Testis (tissue), 3 donors: ENCODE measurements around the gene C2CD4D. TPM values are rescaled to one million over a fixed set of nuclear protein-coding genes. Genes with fewer than 3 reads are reported as not detected.

ENCODE experiments used
- DNase-seq: peaks from one replicate; pipeline ENCODE4 v3.0.0-alpha.2; 2019
- H3K27ac ChIP-seq, 2 donors: fragments of 200-600 bp; sonication (generic); one replicate each; pipeline ENCODE4 v1.5.1; 2019
- H3K27me3 ChIP-seq: fragments of 200-600 bp; sonication (generic); one replicate; pipeline ENCODE4 v1.5.1; 2019
- H3K36me3 ChIP-seq: fragments of 200-600 bp; sonication (generic); one replicate; pipeline ENCODE4 v1.5.1; 2017; ENCODE audit warnings: low read depth; ENCODE audit errors: missing control alignments
- H3K4me1 ChIP-seq: fragments of 200-600 bp; sonication (generic); one replicate; pipeline ENCODE4 v1.5.1; 2019
- H3K4me3 ChIP-seq, 2 donors: fragments of 200-600 bp; sonication (generic); one replicate each; pipeline ENCODE4 v1.5.1; 2017 to 2019
- H3K9me3 ChIP-seq: fragments of 200-600 bp; sonication (generic); one replicate; pipeline ENCODE4 v1.5.1; 2017
- POLR2A ChIP-seq: fragments of 450-650 bp; IDR thresholded peaks from one replicate; pipeline ENCODE4 v1.6.1; 2017; ENCODE audit warnings: antibody characterized with exemption, mild to moderate bottlenecking, moderate library complexity
- WGBS, 2 donors: methylation state at CpG; one replicate each; pipeline ENCODE4 v1.1.5; 2018; 5-methylcytosine and 5-hydroxymethylcytosine counted together
- intact Hi-C: fragments of 100-400 bp; cut with DNase I; formaldehyde crosslinking; loops from one replicate; pipeline ENCODE4 v1.15.1; 2023; ENCODE audit warnings: low total_unique reads
- polyA plus RNA-seq: library from polyadenylated mRNA; stranded (reverse); fragments of 350-450 nt; fragmentation: Illumina TruSeq; extraction: RNeasy Lipid Tissue Mini Kit (QIAGEN cat#74804); gene quantifications from one replicate; pipeline ENCODE4 v1.2.3, GENCODE V29; 2014; ENCODE audit warnings: low read depth, low replicate concordance; ENCODE audit not compliant: insufficient read depth
- total RNA-seq, 2 donors: library from RNA; depleted of rRNA; stranded (reverse); fragments of >200 nt; gene quantifications; one replicate each; pipeline ENCODE4 v1.2.3, GENCODE V29; 2016
- TF ChIP-seq, protein P1 (sequence below), 3 experiments: fragments of 450-650 bp in 2 of 3; fragments of 200-600 bp in 1 of 3; sonication (generic) in 1 of 3; IDR thresholded peaks; one replicate each; pipeline ENCODE4 v1.5.1; 2016 to 2019; ENCODE audit warnings: antibody characterized with exemption in 3 of 3, mild to moderate bottlenecking in 2 of 3, moderate library complexity in 1 of 3

C2CD4D gene
- total and polyA plus RNA-seq, 3 donors from 2014 or later = 0.29 to 2.0 (median 1.4) TPM

DNA sequence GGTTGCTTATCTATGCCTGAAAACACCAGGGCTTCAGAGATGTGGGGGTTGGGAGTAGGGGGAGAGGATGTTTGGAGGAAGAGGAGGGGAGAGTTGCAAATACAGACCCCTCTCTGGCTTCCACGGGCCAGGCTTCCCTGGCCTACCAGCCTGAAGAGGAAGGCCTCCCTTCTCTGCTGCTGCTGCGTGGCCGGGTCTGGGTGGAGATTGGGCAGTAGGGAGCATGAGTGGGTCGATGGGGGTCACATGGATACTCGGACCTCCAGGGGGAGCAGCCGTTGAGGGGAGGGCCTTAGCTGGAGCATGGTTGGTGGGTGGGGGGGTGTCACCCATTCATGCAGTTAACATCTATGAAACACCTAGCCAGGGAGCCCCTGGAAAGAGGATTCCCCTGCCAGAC is 9.6 kb downstream of the C2CD4D start:
- TF ChIP-seq POLR2A = no peak
- TF ChIP-seq, protein P1, sequence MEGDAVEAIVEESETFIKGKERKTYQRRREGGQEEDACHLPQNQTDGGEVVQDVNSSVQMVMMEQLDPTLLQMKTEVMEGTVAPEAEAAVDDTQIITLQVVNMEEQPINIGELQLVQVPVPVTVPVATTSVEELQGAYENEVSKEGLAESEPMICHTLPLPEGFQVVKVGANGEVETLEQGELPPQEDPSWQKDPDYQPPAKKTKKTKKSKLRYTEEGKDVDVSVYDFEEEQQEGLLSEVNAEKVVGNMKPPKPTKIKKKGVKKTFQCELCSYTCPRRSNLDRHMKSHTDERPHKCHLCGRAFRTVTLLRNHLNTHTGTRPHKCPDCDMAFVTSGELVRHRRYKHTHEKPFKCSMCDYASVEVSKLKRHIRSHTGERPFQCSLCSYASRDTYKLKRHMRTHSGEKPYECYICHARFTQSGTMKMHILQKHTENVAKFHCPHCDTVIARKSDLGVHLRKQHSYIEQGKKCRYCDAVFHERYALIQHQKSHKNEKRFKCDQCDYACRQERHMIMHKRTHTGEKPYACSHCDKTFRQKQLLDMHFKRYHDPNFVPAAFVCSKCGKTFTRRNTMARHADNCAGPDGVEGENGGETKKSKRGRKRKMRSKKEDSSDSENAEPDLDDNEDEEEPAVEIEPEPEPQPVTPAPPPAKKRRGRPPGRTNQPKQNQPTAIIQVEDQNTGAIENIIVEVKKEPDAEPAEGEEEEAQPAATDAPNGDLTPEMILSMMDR (IDR thresholded peaks at IDR 0.05) = no peak
- intact Hi-C loops = no loop called here
- Histone ChIP-seq H3K27ac (no peak overlapping the region), H3K4me3 (no peak overlapping the region), H3K27me3 (no peaks in the 10 kb centered on the region), H3K36me3 (no peaks in the 10 kb centered on the region), H3K4me1 (peaks cover 39% of the 10 kb centered on the region), H3K9me3 (no peaks in the 10 kb centered on the region)
- 61 to 75% methylated on average over 4 to 6 of the region's 6 CpGs for WGBS, 2 donors
- DNase-seq = no peak

DNA sequence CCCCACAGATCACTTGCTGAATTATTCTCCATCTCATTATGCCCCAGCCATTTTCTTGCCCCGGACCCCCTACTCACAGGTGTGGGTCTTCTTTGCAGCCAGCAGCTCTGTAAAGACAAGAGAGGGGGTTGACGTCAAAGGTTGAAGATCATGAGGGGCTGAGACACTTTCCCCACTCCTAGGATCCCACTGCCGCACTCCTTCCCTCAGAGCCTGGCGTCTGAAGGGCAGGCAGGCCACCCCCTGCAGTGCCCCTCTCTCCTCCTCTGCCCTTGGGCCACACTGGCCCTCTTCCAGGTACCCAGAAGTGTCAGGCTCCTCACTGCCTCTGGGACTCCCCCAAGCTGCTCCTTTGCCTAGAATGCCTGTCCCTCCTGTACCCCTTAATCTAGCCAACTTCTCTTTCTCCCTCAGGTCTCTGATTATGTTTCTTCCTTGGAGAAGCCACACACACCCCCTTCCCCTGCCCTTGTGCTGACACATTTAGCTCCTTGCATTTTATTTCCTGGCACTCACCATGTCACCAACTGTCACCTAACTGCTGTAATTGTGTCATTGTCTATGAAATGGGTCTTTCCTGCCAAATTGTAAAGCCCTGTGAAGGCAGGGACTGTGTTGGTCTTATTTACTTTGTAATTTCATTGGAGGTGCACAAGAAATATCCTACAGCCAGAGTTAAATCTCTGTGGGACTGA is 10.1 kb downstream of the C2CD4D start:
- intact Hi-C loops = no loop called here
- H3K27me3 ChIP-seq = no peaks in the 10 kb centered on the region
- no peak overlapping the region for H3K4me3 ChIP-seq
- WGBS, 2 donors = 53 to 67% methylated on average over 4 of the region's 4 CpGs
- H3K36me3 ChIP-seq = no peaks in the 10 kb centered on the region
- no peak for TF ChIP-seq POLR2A
- TF ChIP-seq, protein P1 (IDR thresholded peaks at IDR 0.05) = no peak
- H3K9me3 ChIP-seq = no peaks in the 10 kb centered on the region
- DNase-seq = no peak
- H3K4me1 ChIP-seq = peaks cover 44% of the 10 kb centered on the region
- H3K27ac ChIP-seq = no peak overlapping the region

DNA sequence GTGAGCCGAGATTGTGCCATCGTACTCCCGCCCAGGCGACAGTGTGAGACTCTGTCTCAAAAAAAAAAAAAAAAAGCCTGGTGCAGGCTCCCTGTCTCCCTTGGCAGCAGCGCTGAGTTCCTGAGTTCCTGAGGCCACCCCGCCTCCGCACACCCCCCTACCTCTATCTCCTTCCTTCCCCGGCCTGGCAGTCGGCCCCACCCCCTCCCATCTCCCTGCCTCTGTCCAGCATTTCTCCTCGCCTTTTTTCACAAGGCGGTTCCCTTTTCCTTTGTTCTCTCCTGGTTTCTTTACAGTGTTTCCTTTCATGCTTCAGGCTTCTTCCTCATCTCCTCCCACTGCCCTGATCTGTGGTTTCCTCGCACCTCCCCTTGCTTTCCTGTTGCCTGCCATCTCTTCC is 10.7 kb downstream of the C2CD4D start:
- DNase-seq = peak; percentile 93
- 14 to 23% methylated on average over 12 of the region's 12 CpGs for WGBS, 2 donors

DNA sequence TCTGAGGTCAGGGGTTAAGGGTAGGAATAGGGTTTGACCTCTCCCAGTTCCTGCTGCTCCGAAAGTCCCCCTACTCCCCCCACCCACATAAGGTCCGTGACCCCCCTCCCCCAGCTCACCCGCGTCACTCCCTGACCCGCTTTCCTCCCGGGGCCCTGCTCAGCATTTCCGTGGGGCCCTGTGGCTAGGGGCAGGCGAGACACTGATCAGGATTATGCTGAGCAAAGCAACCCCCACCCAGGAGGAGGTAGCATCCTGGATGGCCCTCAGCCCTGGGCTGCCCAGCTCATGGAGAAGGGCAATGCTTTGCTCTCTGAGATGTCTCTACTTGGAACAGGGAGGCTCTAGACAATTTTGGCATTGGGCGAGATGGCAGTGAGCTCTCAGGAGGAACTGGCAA is 11.8 kb downstream of the C2CD4D start:
- Histone ChIP-seq H3K27me3 (no peaks in the 10 kb centered on the region), H3K27ac (peak overlapping the region in 1 of 2 donors; percentile 41), H3K4me1 (peaks cover 47% of the 10 kb centered on the region), H3K4me3 (no peak overlapping the region), H3K9me3 (no peaks in the 10 kb centered on the region), H3K36me3 (no peaks in the 10 kb centered on the region)
- no peak for DNase-seq
- WGBS, 2 donors = 55 to 60% methylated on average over 8 to 9 of the region's 9 CpGs
- no peak for TF ChIP-seq POLR2A
- TF ChIP-seq, protein P1 (IDR thresholded peaks at IDR 0.05) = no peak
- intact Hi-C loops = no loop called here

More for the DNA sequence above, 10.7 kb downstream of the C2CD4D start:
- no peak for TF ChIP-seq POLR2A
- TF ChIP-seq, protein P1 (IDR thresholded peaks at IDR 0.05) = no peak
- H3K4me3 ChIP-seq = no peak overlapping the region
- peaks cover 47% of the 10 kb centered on the region for H3K4me1 ChIP-seq
- intact Hi-C loops = no loop called here
- no peaks in the 10 kb centered on the region for H3K27me3 ChIP-seq
- no peak overlapping the region for H3K27ac ChIP-seq
- no peaks in the 10 kb centered on the region for H3K9me3 ChIP-seq
- H3K36me3 ChIP-seq = no peaks in the 10 kb centered on the region
